SK-N-SH (cell line): ENCODE data around the gene LRRC46. TPM values are rescaled to one million over a fixed set of nuclear protein-coding genes. Genes with fewer than 3 reads are reported as not detected.

ENCODE experiments used
- CTCF ChIA-PET: fragments of 300-600, 350-600 bp; formaldehyde crosslinking; extraction: SDS; loops from one replicate; lab custom pipeline; 2021; lab: Yijun Ruan, JAX
- POLR2A ChIA-PET: fragments of 350-600 bp; sonication (Branson Sonifier 250); formaldehyde crosslinking; extraction: SDS; loops from one replicate; lab custom pipeline; 2020; ENCODE audit warnings: antibody characterized with exemption, inconsistent platforms; lab: Yijun Ruan, JAX
- DNase-seq: peaks from one replicate; pipeline ENCODE4 v3.0.0; 2012
- H2AFZ ChIP-seq: fragments of 200-600 bp; sonication (generic); 2 replicates; pipeline ENCODE4 v1.8.1; 2016; ENCODE audit warnings: antibody characterized with exemption, mild to moderate bottlenecking, low read depth
- H3F3A ChIP-seq: fragments of 200-600 bp; sonication (generic); replicated peaks from 2 replicates; pipeline ENCODE3; 2016; ENCODE audit warnings: antibody characterized with exemption, mild to moderate bottlenecking; ENCODE audit not compliant: insufficient read depth
- H3K27ac ChIP-seq, 2 experiments: fragments of 200-500 bp in 1 of 2; fragments of 200-600 bp in 1 of 2; sonication (Bioruptor generic) in 1 of 2; sonication (generic), shearing (Covaris generic) in 1 of 2; 2 replicates each; pipeline versions ENCODE4 v1.5.1 to v1.6.1; 2014 to 2016; ENCODE audit warnings: low read depth in 2 of 2, inconsistent platforms in 1 of 2, low read length in 1 of 2, mild to moderate bottlenecking in 1 of 2, mixed read lengths in 1 of 2
- H3K27me3 ChIP-seq: fragments of 200-600 bp; sonication (generic), shearing (Covaris generic); 2 replicates; pipeline ENCODE4 v1.6.1; 2016; ENCODE audit warnings: mixed run types; ENCODE audit not compliant: insufficient read depth
- H3K36me3 ChIP-seq, 2 experiments: fragments of 200-500 bp in 1 of 2; fragments of 200-600 bp in 1 of 2; sonication (Bioruptor generic) in 1 of 2; sonication (generic) in 1 of 2; replicated peaks in 1 of 2; 2 replicates each; pipeline versions ENCODE3 to v1.5.1; 2014 to 2016; ENCODE audit warnings: low read length in 1 of 2, mild to moderate bottlenecking in 1 of 2; ENCODE audit not compliant: insufficient read depth in 2 of 2, control insufficient read depth in 1 of 2
- H3K4me1 ChIP-seq, 2 experiments: fragments of 200-500 bp in 1 of 2; fragments of 200-600 bp in 1 of 2; sonication (Bioruptor generic) in 1 of 2; sonication (generic), shearing (Covaris generic) in 1 of 2; 2 replicates each; pipeline versions ENCODE4 v1.5.1 to v1.6.1; 2014 to 2016; ENCODE audit warnings: low read depth in 1 of 2, low read length in 1 of 2, mixed run types in 1 of 2; ENCODE audit not compliant: insufficient read depth in 2 of 2, control insufficient read depth in 1 of 2
- H3K4me2 ChIP-seq: fragments of 200-600 bp; sonication (generic), shearing (Covaris generic); 2 replicates; pipeline ENCODE4 v1.6.1; 2017; ENCODE audit warnings: mixed run types
- H3K4me3 ChIP-seq, 2 experiments: fragments of 200-500 bp in 1 of 2; fragments of 200-600 bp in 1 of 2; sonication (Bioruptor generic) in 1 of 2; sonication (generic), shearing (Covaris generic) in 1 of 2; 2 replicates each; pipeline versions ENCODE4 v1.5.1 to v1.8.1; 2014 to 2016; ENCODE audit warnings: low read depth in 2 of 2, inconsistent platforms in 1 of 2, low read length in 1 of 2, mild to moderate bottlenecking in 1 of 2, mixed read lengths in 1 of 2, moderate library complexity in 1 of 2
- H3K79me2 ChIP-seq: fragments of 200-600 bp; sonication (generic); 2 replicates; pipeline ENCODE4 v1.8.1; 2017; ENCODE audit warnings: mild to moderate bottlenecking; ENCODE audit not compliant: insufficient read depth
- H3K9ac ChIP-seq: fragments of 200-600 bp; sonication (generic); 2 replicates; pipeline ENCODE4 v1.6.1; 2017; ENCODE audit warnings: mixed run types
- H3K9me2 ChIP-seq: fragments of 200-600 bp; sonication (generic); 2 replicates; pipeline ENCODE4 v1.6.1; 2017; ENCODE audit warnings: mixed run types
- H3K9me3 ChIP-seq: fragments of 200-600 bp; sonication (generic); 2 replicates; pipeline ENCODE4 v1.6.1; 2017; ENCODE audit warnings: mixed run types, mild to moderate bottlenecking, moderate library complexity
- H4K20me1 ChIP-seq: fragments of 200-600 bp; sonication (generic); 2 replicates; pipeline ENCODE4 v1.6.1; 2017; ENCODE audit warnings: mild to moderate bottlenecking, mixed run types; ENCODE audit not compliant: insufficient read depth
- CHD2 ChIP-seq: fragments of 150-350 bp; IDR thresholded peaks from 2 replicates; pipeline ENCODE4 v1.6.1; 2018; ENCODE audit warnings: low read length; ENCODE audit not compliant: partially characterized antibody
- ELF1 ChIP-seq: IDR thresholded peaks from 2 replicates; pipeline ENCODE4 v1.4.0; 2012
- EP300 ChIP-seq, 2 experiments: IDR thresholded peaks; 2 replicates each; pipeline versions ENCODE4 v1.4.0 to v1.6.1; 2012; ENCODE audit warnings: borderline replicate concordance in 1 of 2, low read depth in 1 of 2, low read length in 1 of 2
- FOSL2 ChIP-seq: IDR thresholded peaks from 2 replicates; pipeline ENCODE4 v1.4.0; 2012; ENCODE audit warnings: low read depth, mild to moderate bottlenecking, moderate library complexity, borderline replicate concordance
- GATA2 ChIP-seq: sonication (generic); formaldehyde crosslinking; IDR thresholded peaks from 2 replicates; pipeline ENCODE4 v1.5.0; 2020; ENCODE audit warnings: mild to moderate bottlenecking, missing genetic modification reagents
- JUND ChIP-seq: IDR thresholded peaks from 2 replicates; pipeline ENCODE4 v1.4.0; 2012
- MXI1 ChIP-seq: IDR thresholded peaks from 2 replicates; pipeline ENCODE4 v1.6.1; 2012; ENCODE audit warnings: mild to moderate bottlenecking, low read depth, low read length, improper control_type of control experiment
- NRF1 ChIP-seq: IDR thresholded peaks from 2 replicates; pipeline ENCODE4 v1.6.1; 2012; ENCODE audit warnings: low read depth, mild to moderate bottlenecking, low read length
- PBX3 ChIP-seq: IDR thresholded peaks from 2 replicates; pipeline ENCODE4; 2012
- POLR2AphosphoS5 ChIP-seq: IDR thresholded peaks from 2 replicates; pipeline ENCODE4 v1.6.1; 2012; ENCODE audit warnings: low read depth, low read length
- RAD21 ChIP-seq: IDR thresholded peaks from 2 replicates; pipeline ENCODE4 v1.6.1; 2012; ENCODE audit warnings: mild to moderate bottlenecking, low read length
- RFX5 ChIP-seq: IDR thresholded peaks from 2 replicates; pipeline ENCODE4 v1.6.1; 2012; ENCODE audit warnings: mild to moderate bottlenecking, improper control_type of control experiment, low read length
- SIN3A ChIP-seq: IDR thresholded peaks from 2 replicates; pipeline ENCODE4 v1.6.1; 2012; ENCODE audit warnings: low read depth, mild to moderate bottlenecking, low read length, moderate library complexity, borderline replicate concordance
- TCF12 ChIP-seq: IDR thresholded peaks from 2 replicates; pipeline ENCODE4 v1.4.0; 2012
- TEAD4 ChIP-seq: IDR thresholded peaks from 2 replicates; pipeline ENCODE4 v1.4.0; 2012; ENCODE audit warnings: mild to moderate bottlenecking, borderline replicate concordance; ENCODE audit not compliant: insufficient read depth
- ZBTB33 ChIP-seq: IDR thresholded peaks from 2 replicates; pipeline ENCODE4 v1.4.0; 2012; ENCODE audit warnings: low read depth, borderline replicate concordance
- WGBS: methylation state at CpG from one replicate; pipeline ENCODE4 v1.1.6; 2017; ENCODE audit warnings: low lambda C conversion rate; 5-methylcytosine and 5-hydroxymethylcytosine counted together
- polyA plus RNA-seq, 3 experiments: library from polyadenylated mRNA; depleted of rRNA; stranded (reverse); fragments of >200 nt; gene quantifications; 2 replicates each; pipeline ENCODE4 v1.2.3, GENCODE V29; 2012
- TF ChIP-seq, protein P1 (sequence below): IDR thresholded peaks from 2 replicates; pipeline ENCODE4 v1.4.0; 2012; ENCODE audit warnings: low read depth
- TF ChIP-seq, protein P2 (sequence below): IDR thresholded peaks from 2 replicates; pipeline ENCODE4 v1.4.0; 2012; ENCODE audit warnings: low read depth, borderline replicate concordance

The LRRC46 gene
- polyA plus RNA-seq, 1 of the 3 experiments (the other 2 are of a cell fraction): 1.6 TPM

- H3K4me2 ChIP-seq: no peak overlapping the region
- no peaks in the 10 kb centered on the region for H3K9me2 ChIP-seq
- H2AFZ ChIP-seq: no peak overlapping the region
- H4K20me1 ChIP-seq: no peaks in the 10 kb centered on the region
- no peak overlapping the region for H3K27ac ChIP-seq
- H3K79me2 ChIP-seq: no peaks in the 10 kb centered on the region
- POLR2A ChIA-PET: no interaction called here
- no peaks in the 10 kb centered on the region for H3K36me3 ChIP-seq
- no peak for TF ChIP-seq ZBTB33
- no peak for TF ChIP-seq NRF1
- TF ChIP-seq RAD21: no peak
- TF ChIP-seq SIN3A: no peak
- no peak for TF ChIP-seq ELF1
- no peak for TF ChIP-seq CHD2
- no peak for TF ChIP-seq RFX5
- H3K27me3 ChIP-seq: peaks cover 32% of the 10 kb centered on the region
- no peaks in the 10 kb centered on the region for H3K9me3 ChIP-seq
- no peak for DNase-seq
- H3F3A ChIP-seq: peaks cover 4% of the 10 kb centered on the region
- no peak overlapping the region for H3K4me3 ChIP-seq
- CTCF ChIA-PET: interaction anchor here (0.9 to 33.0 kb wide), 4 partner anchors 9 to 27 kb away, joined by 3 to 1447 read pairs (median 288); partner anchors contain the start of genes LRRC46, MRPL10, SCRN2 and SP2
- WGBS: 73% methylated on average over 5 of the region's 5 CpGs
- H3K9ac ChIP-seq: no peak overlapping the region
- peaks cover 0 to 5% of the 10 kb centered on the region in 2 experiments; a peak in 1 of 4 replicates for H3K4me1 ChIP-seq
Observed at GRCh38 chr17:47860386-47860785, 28.9 kb downstream of the LRRC46 start.

GRCh38 chr17:47862621-47863440 is 31.4 kb downstream of the LRRC46 start:
- ChIA-PET CTCF (interaction anchor here (27.7 to 33.0 kb wide), 2 partner anchors 25 kb away, joined by 573 to 1447 read pairs; partner anchors contain the start of genes LRRC46, MRPL10, SCRN2 and SP2), POLR2A (interaction anchor here (1.3 kb wide), 1 partner anchor 10 kb away, joined by 3 read pairs; no protein-coding TSS in a partner anchor)
- H3K79me2 ChIP-seq: no peaks in the 10 kb centered on the region
- peak overlapping the region; percentile 15; the same call in 1 of the 2 replicates for H3K9ac ChIP-seq
- H3K4me1 ChIP-seq: peaks cover 0 to 5% of the 10 kb centered on the region in 2 experiments; a peak in 1 of 4 replicates
- H3K27me3 ChIP-seq: 0 out of 2 replicates have a peak, but pooled peaks cover 16% of the 10 kb centered on the region
- peak; percentile 71 for TF ChIP-seq JUND
- no peak for TF ChIP-seq GATA2 (CRISPR knock-in tag)
- TF ChIP-seq TCF12: peak; percentile 74
- TF ChIP-seq MXI1: no peak
- peak in 1 of 2 experiments; percentile 43; a peak in 1 of 4 replicates for TF ChIP-seq EP300 (IDR thresholded peaks at IDR 0.05; ENCODE audit: borderline replicate concordance in 1 of 2, low read depth in 1 of 2, low read length in 1 of 2)
- peak; percentile 97 for TF ChIP-seq FOSL2
- no peak for TF ChIP-seq CHD2
- 0 out of 2 replicates have a peak, but pooled peaks have one; percentile 44 for TF ChIP-seq TEAD4
- TF ChIP-seq SIN3A: peak; percentile 39; the same call in 1 of the 2 replicates
- peak; percentile 55; the same call in 1 of the 2 replicates for TF ChIP-seq POLR2AphosphoS5
- TF ChIP-seq, protein P1, sequence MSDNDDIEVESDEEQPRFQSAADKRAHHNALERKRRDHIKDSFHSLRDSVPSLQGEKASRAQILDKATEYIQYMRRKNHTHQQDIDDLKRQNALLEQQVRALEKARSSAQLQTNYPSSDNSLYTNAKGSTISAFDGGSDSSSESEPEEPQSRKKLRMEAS: peak; percentile 58; the same call in 1 of the 2 replicates
- TF ChIP-seq, protein P2, sequence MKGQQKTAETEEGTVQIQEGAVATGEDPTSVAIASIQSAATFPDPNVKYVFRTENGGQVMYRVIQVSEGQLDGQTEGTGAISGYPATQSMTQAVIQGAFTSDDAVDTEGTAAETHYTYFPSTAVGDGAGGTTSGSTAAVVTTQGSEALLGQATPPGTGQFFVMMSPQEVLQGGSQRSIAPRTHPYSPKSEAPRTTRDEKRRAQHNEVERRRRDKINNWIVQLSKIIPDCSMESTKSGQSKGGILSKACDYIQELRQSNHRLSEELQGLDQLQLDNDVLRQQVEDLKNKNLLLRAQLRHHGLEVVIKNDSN: peak; percentile 26
- TF ChIP-seq PBX3: peak; percentile 58
- no peak for DNase-seq
- peak overlapping the region; percentile 7; the same call in 1 of the 2 replicates for H3K4me2 ChIP-seq
- peak overlapping the region in 1 of 2 experiments; percentile 10; a peak in 1 of 4 replicates for H3K27ac ChIP-seq
- no peaks in the 10 kb centered on the region for H3K9me2 ChIP-seq
- H3K36me3 ChIP-seq: no peaks in the 10 kb centered on the region
- no peak overlapping the region for H3K4me3 ChIP-seq
- peak overlapping the region; percentile 91; the same call in 1 of the 2 replicates for H2AFZ ChIP-seq
- H3F3A ChIP-seq: no peaks in the 10 kb centered on the region
- no peaks in the 10 kb centered on the region for H4K20me1 ChIP-seq
- WGBS: 61% methylated on average over 7 of the region's 7 CpGs
- H3K9me3 ChIP-seq: no peaks in the 10 kb centered on the region
